ENCODE results near the gene TANGO2. TPM values are rescaled to one million over a fixed set of nuclear protein-coding genes. Genes with fewer than 3 reads are reported as not detected.
A peak's percentile ranks its signal among the peaks of the same experiment; 100 is the strongest.

The TANGO2 gene
- total and polyA plus RNA-seq, 2 donors (not counting 1 experiment from before 2014, with no cell fraction given), result 75.5 to 75.6 TPM

- Histone ChIP-seq H3K4me3 (ENCODE audit: control extremely low read depth in 1 of 5, extremely low read depth in 1 of 5, insufficient read depth in 1 of 5, low read depth in 2 of 5, low read length in 4 of 5) (no peak overlapping the region), H3K4me2 (replicated peaks; ENCODE audit: low read depth, low read length, poor library complexity, severe bottlenecking) (no peak overlapping the region), H3K9ac (ENCODE audit: low read length) (no peak overlapping the region), H3K27ac (ENCODE audit: low read length in 2 of 2) (no peak overlapping the region), H3K36me3 (replicated peaks in 1 of 2; ENCODE audit: control extremely low read depth in 1 of 2, control insufficient read depth in 1 of 2, extremely low read depth in 1 of 2, insufficient read depth in 2 of 2, low read length in 1 of 2) (peaks cover 0 to 65% of the 10 kb centered on the region in 2 experiments), H3K9me3 (ENCODE audit: control extremely low read depth in 1 of 3, control insufficient read depth in 2 of 3, insufficient read depth in 1 of 3, low read length in 2 of 3) (no peaks in the 10 kb centered on the region), H2AFZ (ENCODE audit: insufficient read depth, low read depth, low read length, poor library complexity, severe bottlenecking) (no peak overlapping the region), H4K20me1 (ENCODE audit: control insufficient read depth, insufficient read depth, low read length, poor library complexity, severe bottlenecking) (peaks cover 23% of the 10 kb centered on the region), H3K27me3 (replicated peaks in 1 of 4; ENCODE audit: control extremely low read depth in 1 of 4, control insufficient read depth in 3 of 4, insufficient read depth in 4 of 4, low read length in 3 of 4) (no peaks in the 10 kb centered on the region), H3K79me2 (ENCODE audit: control insufficient read depth, insufficient read depth, low read length) (peaks cover 3% of the 10 kb centered on the region), H3K4me1 (ENCODE audit: control insufficient read depth in 2 of 2, insufficient read depth in 2 of 2, low read length in 2 of 2) (no peaks in the 10 kb centered on the region)
- Mint-ChIP-seq H3K4me3 (no peak overlapping the region), H3K9me3 (ENCODE audit: insufficient read depth) (no peaks in the 10 kb centered on the region), H3K4me1 (no peaks in the 10 kb centered on the region), H3K27ac (peak overlapping the region; percentile 1), H3K27me3 (no peaks in the 10 kb centered on the region)
- TF ChIP-seq CTCF (IDR thresholded peaks at IDR 0.05), result no peak
- no peak for TF ChIP-seq EZH2 (IDR thresholded peaks at IDR 0.05; ENCODE audit: borderline replicate concordance, insufficient read depth, low read depth, low read length, poor library complexity, severe bottlenecking)
- ChIA-PET POLR2A (no interaction called here), CTCF (interaction anchor here (0.6 kb wide), 1 partner anchor 70 kb away, joined by 3 read pairs; no protein-coding TSS in a partner anchor)
- no peak for DNase-seq
- 98% methylated on average over 6 of the region's 10 CpGs for WGBS (ENCODE audit: insufficient coverage)
- no peak for ATAC-seq (ENCODE audit: low read depth)
- intact Hi-C loops (cut with micrococcal nuclease), result no loop called here
These were observed 38.3 kb downstream of the TANGO2 start for GRCh38 chr22:20058989-20059770.

- 99% methylated on average over 10 of the region's 10 CpGs for WGBS (ENCODE audit: insufficient coverage)
- Histone ChIP-seq H3K27me3 (replicated peaks in 1 of 4; ENCODE audit: control extremely low read depth in 1 of 4, control insufficient read depth in 3 of 4, insufficient read depth in 4 of 4, low read length in 3 of 4) (no peaks in the 10 kb centered on the region), H3K36me3 (replicated peaks in 1 of 2; ENCODE audit: control extremely low read depth in 1 of 2, control insufficient read depth in 1 of 2, extremely low read depth in 1 of 2, insufficient read depth in 2 of 2, low read length in 1 of 2) (peaks cover 0 to 57% of the 10 kb centered on the region in 2 experiments), H3K4me3 (ENCODE audit: control extremely low read depth in 1 of 5, extremely low read depth in 1 of 5, insufficient read depth in 1 of 5, low read depth in 2 of 5, low read length in 4 of 5) (no peak overlapping the region), H2AFZ (ENCODE audit: insufficient read depth, low read depth, low read length, poor library complexity, severe bottlenecking) (no peak overlapping the region), H3K27ac (ENCODE audit: low read length in 2 of 2) (no peak overlapping the region), H3K79me2 (ENCODE audit: control insufficient read depth, insufficient read depth, low read length) (peaks cover 3% of the 10 kb centered on the region), H3K4me2 (replicated peaks; ENCODE audit: low read depth, low read length, poor library complexity, severe bottlenecking) (no peak overlapping the region), H4K20me1 (ENCODE audit: control insufficient read depth, insufficient read depth, low read length, poor library complexity, severe bottlenecking) (peaks cover 23% of the 10 kb centered on the region), H3K9ac (ENCODE audit: low read length) (no peak overlapping the region), H3K9me3 (ENCODE audit: control extremely low read depth in 1 of 3, control insufficient read depth in 2 of 3, insufficient read depth in 1 of 3, low read length in 2 of 3) (no peaks in the 10 kb centered on the region), H3K4me1 (ENCODE audit: control insufficient read depth in 2 of 2, insufficient read depth in 2 of 2, low read length in 2 of 2) (no peaks in the 10 kb centered on the region)
- no peak overlapping the region for H3K4me3 Mint-ChIP-seq
- intact Hi-C loops (cut with micrococcal nuclease), result no loop called here
- CTCF ChIA-PET, result no interaction called here
- H3K27ac Mint-ChIP-seq, result no peak overlapping the region
- TF ChIP-seq EZH2 (IDR thresholded peaks at IDR 0.05; ENCODE audit: borderline replicate concordance, insufficient read depth, low read depth, low read length, poor library complexity, severe bottlenecking) (no peak), CTCF (IDR thresholded peaks at IDR 0.05) (no peak)
- DNase-seq (no peak), ATAC-seq (ENCODE audit: low read depth) (no peak)
- H3K27me3 Mint-ChIP-seq, result no peaks in the 10 kb centered on the region
- POLR2A ChIA-PET, result no interaction called here
- H3K9me3 Mint-ChIP-seq (ENCODE audit: insufficient read depth), result no peaks in the 10 kb centered on the region
- no peaks in the 10 kb centered on the region for H3K4me1 Mint-ChIP-seq
These were observed 40.0 kb downstream of the TANGO2 start for GRCh38 chr22:20060700-20061480.

All from B cell (primary cell).